Measurements from ENCODE around the gene LRIT1. TPM values are rescaled to one million over a fixed set of nuclear protein-coding genes. Genes with fewer than 3 reads are reported as not detected.

LRIT1 gene
- total RNA-seq, 1 donor from 2014 or later: not detected

- H3K9me3 Mint-ChIP-seq (ENCODE audit: unreplicated experiment): peaks cover 3% of the 10 kb centered on the region
- peaks cover 18% of the 10 kb centered on the region for H3K27me3 Mint-ChIP-seq (ENCODE audit: unreplicated experiment)
- no peak for DNase-seq
- TF ChIP-seq CTCF (IDR thresholded peaks at IDR 0.05; ENCODE audit: partially characterized antibody, unreplicated experiment): no peak
- H3K36me3 Mint-ChIP-seq (ENCODE audit: unreplicated experiment): no peaks in the 10 kb centered on the region
- H3K4me3 Mint-ChIP-seq (ENCODE audit: unreplicated experiment): no peak overlapping the region
- peaks cover 7% of the 10 kb centered on the region for H3K4me1 Mint-ChIP-seq (ENCODE audit: low read depth, unreplicated experiment)
- H3K27ac Mint-ChIP-seq (ENCODE audit: unreplicated experiment): peak overlapping the region; percentile 4
Measured at GRCh38 chr10:84198206-84198915, 43.0 kb downstream of the LRIT1 start.

DNA sequence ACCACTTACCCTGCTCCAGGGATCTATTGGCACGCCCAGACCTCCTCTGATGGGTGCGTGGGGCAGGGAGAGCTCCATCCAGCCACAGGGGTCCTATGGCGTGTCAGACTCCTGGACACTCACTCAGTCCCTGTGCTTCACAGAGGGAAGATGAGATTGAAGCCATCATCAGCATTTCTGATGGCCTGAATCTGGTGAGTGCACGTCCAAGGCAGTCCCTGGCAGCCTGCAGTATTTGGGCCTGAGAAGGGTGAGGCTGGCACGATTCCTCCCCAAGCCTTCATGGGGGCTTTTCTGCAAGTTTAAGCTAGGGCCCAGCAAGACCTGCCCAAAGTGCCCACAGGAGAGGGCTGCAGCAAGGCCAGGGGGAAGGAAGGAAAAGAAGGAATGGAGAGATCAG lies 43.7 kb downstream of the LRIT1 start:
- no peak for DNase-seq
- TF ChIP-seq CTCF (IDR thresholded peaks at IDR 0.05; ENCODE audit: partially characterized antibody, unreplicated experiment): no peak
- Mint-ChIP-seq H3K36me3 (ENCODE audit: unreplicated experiment) (no peaks in the 10 kb centered on the region), H3K4me3 (ENCODE audit: unreplicated experiment) (no peak overlapping the region), H3K27me3 (ENCODE audit: unreplicated experiment) (peaks cover 20% of the 10 kb centered on the region), H3K27ac (ENCODE audit: unreplicated experiment) (no peak overlapping the region), H3K4me1 (ENCODE audit: low read depth, unreplicated experiment) (peaks cover 7% of the 10 kb centered on the region), H3K9me3 (ENCODE audit: unreplicated experiment) (peaks cover 3% of the 10 kb centered on the region)

DNA sequence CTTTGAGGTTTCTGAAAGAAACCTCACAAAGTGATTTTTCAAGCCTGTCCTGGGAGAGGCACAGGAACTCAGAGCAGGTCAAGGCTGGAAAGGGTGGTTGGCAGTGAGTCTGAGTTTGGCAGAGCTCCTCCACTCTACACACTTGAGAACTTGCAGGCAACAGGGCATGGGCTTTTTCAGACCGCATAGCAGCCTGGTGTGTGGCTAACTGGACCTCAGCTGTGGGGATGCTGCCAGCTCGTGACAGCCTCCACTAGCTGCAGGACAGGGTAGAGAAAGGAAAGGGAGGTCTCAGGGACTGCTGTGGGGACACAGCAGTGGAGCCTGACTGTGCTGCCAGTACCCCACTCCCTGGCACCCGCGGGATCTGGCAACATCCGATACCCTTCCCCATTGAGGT lies 44.4 kb downstream of the LRIT1 start:
- Mint-ChIP-seq H3K9me3 (ENCODE audit: unreplicated experiment) (peaks cover 3% of the 10 kb centered on the region), H3K27me3 (ENCODE audit: unreplicated experiment) (peaks cover 20% of the 10 kb centered on the region), H3K4me3 (ENCODE audit: unreplicated experiment) (no peak overlapping the region), H3K36me3 (ENCODE audit: unreplicated experiment) (no peaks in the 10 kb centered on the region), H3K4me1 (ENCODE audit: low read depth, unreplicated experiment) (peaks cover 3% of the 10 kb centered on the region), H3K27ac (ENCODE audit: unreplicated experiment) (no peak overlapping the region)
- DNase-seq: no peak
- TF ChIP-seq CTCF (IDR thresholded peaks at IDR 0.05; ENCODE audit: partially characterized antibody, unreplicated experiment): no peak

DNA sequence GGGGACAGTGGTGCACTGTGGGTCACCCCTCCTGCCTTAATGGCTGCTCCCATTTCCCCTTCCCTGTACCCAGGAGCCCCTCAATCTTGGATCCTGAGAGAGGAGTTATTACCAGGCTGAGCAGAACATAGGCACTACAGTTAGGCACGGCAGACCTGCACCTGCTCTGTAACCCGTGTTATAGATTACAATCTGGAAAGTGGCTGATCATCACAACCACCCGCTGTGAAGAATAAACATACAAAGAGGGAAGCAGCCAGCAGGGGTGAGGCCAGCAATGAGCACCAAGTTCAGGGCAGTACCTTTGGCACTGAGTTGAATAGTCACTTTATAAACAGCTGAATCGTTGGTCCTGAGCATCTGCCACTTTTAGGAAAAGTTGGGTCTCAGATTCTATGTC lies 45.3 kb downstream of the LRIT1 start:
- no peaks in the 10 kb centered on the region for H3K36me3 Mint-ChIP-seq (ENCODE audit: unreplicated experiment)
- H3K9me3 Mint-ChIP-seq (ENCODE audit: unreplicated experiment): peaks cover 3% of the 10 kb centered on the region
- DNase-seq: no peak
- peaks cover 3% of the 10 kb centered on the region for H3K4me1 Mint-ChIP-seq (ENCODE audit: low read depth, unreplicated experiment)
- TF ChIP-seq CTCF (IDR thresholded peaks at IDR 0.05; ENCODE audit: partially characterized antibody, unreplicated experiment): no peak
- H3K27me3 Mint-ChIP-seq (ENCODE audit: unreplicated experiment): peaks cover 22% of the 10 kb centered on the region
- no peak overlapping the region for H3K4me3 Mint-ChIP-seq (ENCODE audit: unreplicated experiment)
- no peak overlapping the region for H3K27ac Mint-ChIP-seq (ENCODE audit: unreplicated experiment)

DNA sequence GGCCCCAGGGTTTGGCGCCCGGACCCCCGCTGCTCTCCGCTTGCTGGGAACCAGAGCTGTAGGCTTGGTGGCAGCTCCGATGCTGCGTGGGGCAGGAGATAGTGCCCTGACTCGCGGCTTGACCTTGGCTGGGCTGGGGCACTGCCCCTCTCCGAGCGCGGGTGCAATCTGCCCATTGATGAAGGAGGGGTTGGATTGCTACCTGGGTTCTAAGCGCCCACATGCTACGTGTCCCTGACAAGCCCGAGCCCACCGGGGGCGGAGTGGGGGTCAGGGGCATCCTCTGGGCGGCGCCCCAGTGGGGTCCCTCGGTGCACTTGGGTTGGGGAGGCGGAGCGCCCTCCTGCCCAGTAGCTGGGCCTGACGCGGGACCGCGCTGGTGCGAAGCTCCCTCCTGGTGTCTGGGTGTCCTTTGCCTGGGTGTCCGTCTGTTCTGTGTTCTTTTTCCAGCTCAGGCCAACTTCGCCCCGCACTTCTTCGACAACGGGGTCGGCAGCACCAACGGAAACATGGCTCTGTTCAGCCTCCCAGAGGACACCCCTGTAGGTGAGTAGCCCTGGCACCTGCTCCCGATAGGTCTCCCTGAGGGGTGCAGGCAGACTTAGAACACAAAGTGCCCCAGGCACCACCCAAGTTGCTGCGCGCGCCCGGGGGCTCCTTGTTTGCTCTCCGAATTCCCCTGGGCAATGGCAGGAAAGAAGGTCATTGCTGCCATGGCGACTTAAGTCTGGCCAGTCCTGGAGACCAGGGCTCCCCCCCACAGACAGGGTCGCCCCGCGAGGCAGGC lies 46.1 kb downstream of the LRIT1 start:
- H3K27me3 Mint-ChIP-seq (ENCODE audit: unreplicated experiment): peaks cover 22% of the 10 kb centered on the region
- H3K36me3 Mint-ChIP-seq (ENCODE audit: unreplicated experiment): no peaks in the 10 kb centered on the region
- TF ChIP-seq CTCF (IDR thresholded peaks at IDR 0.05; ENCODE audit: partially characterized antibody, unreplicated experiment): no peak
- peaks cover 2% of the 10 kb centered on the region for H3K4me1 Mint-ChIP-seq (ENCODE audit: low read depth, unreplicated experiment)
- peak overlapping the region; percentile 69 for H3K4me3 Mint-ChIP-seq (ENCODE audit: unreplicated experiment)
- no peak for DNase-seq
- H3K27ac Mint-ChIP-seq (ENCODE audit: unreplicated experiment): no peak overlapping the region
- H3K9me3 Mint-ChIP-seq (ENCODE audit: unreplicated experiment): peaks cover 3% of the 10 kb centered on the region

Measured in glutamatergic neuron (in vitro differentiated cells).